Measurements from ENCODE around the gene AK2. TPM values are rescaled to one million over a fixed set of nuclear protein-coding genes. Genes with fewer than 3 reads are reported as not detected.
"Not testable (repeated sequence)": the region's sequence is repeated elsewhere in the genome, so short reads cannot be mapped to it uniquely, and the experiment has no call there.

The AK2 gene
- total RNA-seq, 1 donor from 2014 or later, result 52.7 TPM

DNA sequence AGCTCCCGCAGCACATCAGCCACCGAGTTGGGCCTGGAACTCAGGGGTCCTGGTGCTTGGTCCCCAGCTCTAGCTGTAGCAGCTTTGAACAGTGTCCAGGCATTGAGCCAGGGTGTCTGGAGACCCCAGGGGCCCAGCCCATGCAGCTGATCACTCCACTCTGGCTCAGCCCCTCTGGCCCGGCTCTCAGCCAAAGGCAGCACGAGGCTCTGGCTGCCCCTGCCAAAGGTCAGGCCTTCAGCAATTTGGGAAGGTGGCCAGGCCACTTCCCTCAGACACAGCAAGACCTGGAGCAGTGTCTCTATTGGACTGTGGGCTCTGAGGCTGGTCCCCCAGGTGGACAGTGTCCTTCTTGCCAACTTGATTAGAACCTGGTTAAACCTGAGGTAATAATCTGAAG, 37.7 kb downstream of the AK2 start:
- TF ChIP-seq, protein P1, sequence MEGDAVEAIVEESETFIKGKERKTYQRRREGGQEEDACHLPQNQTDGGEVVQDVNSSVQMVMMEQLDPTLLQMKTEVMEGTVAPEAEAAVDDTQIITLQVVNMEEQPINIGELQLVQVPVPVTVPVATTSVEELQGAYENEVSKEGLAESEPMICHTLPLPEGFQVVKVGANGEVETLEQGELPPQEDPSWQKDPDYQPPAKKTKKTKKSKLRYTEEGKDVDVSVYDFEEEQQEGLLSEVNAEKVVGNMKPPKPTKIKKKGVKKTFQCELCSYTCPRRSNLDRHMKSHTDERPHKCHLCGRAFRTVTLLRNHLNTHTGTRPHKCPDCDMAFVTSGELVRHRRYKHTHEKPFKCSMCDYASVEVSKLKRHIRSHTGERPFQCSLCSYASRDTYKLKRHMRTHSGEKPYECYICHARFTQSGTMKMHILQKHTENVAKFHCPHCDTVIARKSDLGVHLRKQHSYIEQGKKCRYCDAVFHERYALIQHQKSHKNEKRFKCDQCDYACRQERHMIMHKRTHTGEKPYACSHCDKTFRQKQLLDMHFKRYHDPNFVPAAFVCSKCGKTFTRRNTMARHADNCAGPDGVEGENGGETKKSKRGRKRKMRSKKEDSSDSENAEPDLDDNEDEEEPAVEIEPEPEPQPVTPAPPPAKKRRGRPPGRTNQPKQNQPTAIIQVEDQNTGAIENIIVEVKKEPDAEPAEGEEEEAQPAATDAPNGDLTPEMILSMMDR (IDR thresholded peaks at IDR 0.05; ENCODE audit: partially characterized antibody, unreplicated experiment), result no peak
- Mint-ChIP-seq H3K27me3 (ENCODE audit: unreplicated experiment) (no peaks in the 10 kb centered on the region), H3K4me3 (ENCODE audit: unreplicated experiment) (no peak overlapping the region), H3K4me1 (ENCODE audit: low read depth, unreplicated experiment) (no peaks in the 10 kb centered on the region), H3K36me3 (ENCODE audit: unreplicated experiment) (no peaks in the 10 kb centered on the region), H3K27ac (ENCODE audit: unreplicated experiment) (no peak overlapping the region), H3K9me3 (ENCODE audit: unreplicated experiment) (no peaks in the 10 kb centered on the region)
- DNase-seq, result no peak

DNA sequence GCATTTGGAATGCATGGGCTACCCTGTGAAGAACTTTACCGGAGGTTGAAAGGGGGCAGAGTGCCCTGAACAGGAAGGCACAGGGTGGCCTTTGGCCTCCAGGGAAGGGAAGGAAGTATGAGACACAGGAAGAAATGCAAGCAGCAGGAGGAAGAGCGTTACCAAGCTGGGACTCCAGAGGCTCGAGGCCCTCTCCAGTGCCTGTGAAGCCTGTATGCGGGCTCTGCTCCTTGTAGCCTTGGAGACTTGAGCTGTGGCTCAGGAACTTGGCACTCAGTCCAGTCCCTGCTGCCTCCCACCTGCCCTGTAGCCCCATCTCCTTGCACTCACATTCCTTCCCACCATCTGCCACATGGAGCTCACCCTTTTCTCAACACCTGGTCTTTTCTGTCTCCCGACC, 38.6 kb downstream of the AK2 start:
- H3K9me3 Mint-ChIP-seq (ENCODE audit: unreplicated experiment), result no peaks in the 10 kb centered on the region
- peak overlapping the region; percentile 48 for H3K27ac Mint-ChIP-seq (ENCODE audit: unreplicated experiment)
- H3K4me1 Mint-ChIP-seq (ENCODE audit: low read depth, unreplicated experiment), result no peaks in the 10 kb centered on the region
- no peak for DNase-seq
- no peak overlapping the region for H3K4me3 Mint-ChIP-seq (ENCODE audit: unreplicated experiment)
- no peaks in the 10 kb centered on the region for H3K27me3 Mint-ChIP-seq (ENCODE audit: unreplicated experiment)
- TF ChIP-seq, protein P1 (IDR thresholded peaks at IDR 0.05; ENCODE audit: partially characterized antibody, unreplicated experiment), result no peak
- no peaks in the 10 kb centered on the region for H3K36me3 Mint-ChIP-seq (ENCODE audit: unreplicated experiment)

- Mint-ChIP-seq H3K27ac (ENCODE audit: unreplicated experiment) (no peak overlapping the region), H3K4me3 (ENCODE audit: unreplicated experiment) (no peak overlapping the region), H3K36me3 (ENCODE audit: unreplicated experiment) (no peaks in the 10 kb centered on the region), H3K4me1 (ENCODE audit: low read depth, unreplicated experiment) (peaks cover 2% of the 10 kb centered on the region), H3K9me3 (ENCODE audit: unreplicated experiment) (no peaks in the 10 kb centered on the region), H3K27me3 (ENCODE audit: unreplicated experiment) (no peaks in the 10 kb centered on the region)
- TF ChIP-seq, protein P1 (IDR thresholded peaks at IDR 0.05; ENCODE audit: partially characterized antibody, unreplicated experiment), result no peak
- DNase-seq, result no peak
Observed at GRCh38 chr1:32997381-32997891, 39.2 kb downstream of the AK2 start.

DNA sequence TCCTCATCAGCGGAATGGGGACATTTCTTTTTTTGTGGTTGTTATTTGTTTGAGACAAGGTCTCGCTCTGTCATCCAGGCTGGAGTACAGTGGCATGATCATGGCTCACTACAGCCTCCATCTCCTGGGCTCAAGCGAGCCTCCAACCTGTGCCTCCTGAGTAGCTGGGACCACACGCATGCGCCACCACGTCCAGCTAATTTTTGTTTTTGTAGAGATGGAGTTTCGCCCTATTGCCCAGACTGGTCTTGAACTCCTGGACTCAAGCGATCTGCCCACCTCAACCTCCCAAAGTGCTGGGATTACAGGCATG, 43.4 kb downstream of the AK2 start:
- not testable (repeated sequence) for H3K27me3 Mint-ChIP-seq (ENCODE audit: unreplicated experiment); H3K27ac Mint-ChIP-seq (ENCODE audit: unreplicated experiment); H3K4me3 Mint-ChIP-seq (ENCODE audit: unreplicated experiment); H3K36me3 Mint-ChIP-seq (ENCODE audit: unreplicated experiment); DNase-seq; H3K9me3 Mint-ChIP-seq (ENCODE audit: unreplicated experiment); H3K4me1 Mint-ChIP-seq (ENCODE audit: low read depth, unreplicated experiment)

GRCh38 chr1:32992489-32993323, 44.0 kb downstream of the AK2 start:
- peaks cover 4% of the 10 kb centered on the region for H3K4me1 Mint-ChIP-seq (ENCODE audit: low read depth, unreplicated experiment)
- peak; percentile 65 for DNase-seq
- H3K27ac Mint-ChIP-seq (ENCODE audit: unreplicated experiment), result no peak overlapping the region
- no peaks in the 10 kb centered on the region for H3K36me3 Mint-ChIP-seq (ENCODE audit: unreplicated experiment)
- H3K4me3 Mint-ChIP-seq (ENCODE audit: unreplicated experiment), result no peak overlapping the region
- H3K27me3 Mint-ChIP-seq (ENCODE audit: unreplicated experiment), result no peaks in the 10 kb centered on the region
- TF ChIP-seq, protein P1 (IDR thresholded peaks at IDR 0.05; ENCODE audit: partially characterized antibody, unreplicated experiment), result no peak
- H3K9me3 Mint-ChIP-seq (ENCODE audit: unreplicated experiment), result peaks cover 2% of the 10 kb centered on the region
